HG02840 (cell line): Measurements from ENCODE around the gene HIGD1C.
"Not testable (repeated sequence)": the region's sequence is repeated elsewhere in the genome, so short reads cannot be mapped to it uniquely, and the experiment has no call there.

Experiments
- ATAC-seq: cut with Tn5 transposase; IDR thresholded peaks from one replicate; pipeline ENCODE4 v1.9.1; 2021; ENCODE audit warnings: mild to moderate bottlenecking, moderate library complexity, moderate number of reproducible peaks; ENCODE audit not compliant: unreplicated experiment, low FRiP score

HIGD1C gene

DNA sequence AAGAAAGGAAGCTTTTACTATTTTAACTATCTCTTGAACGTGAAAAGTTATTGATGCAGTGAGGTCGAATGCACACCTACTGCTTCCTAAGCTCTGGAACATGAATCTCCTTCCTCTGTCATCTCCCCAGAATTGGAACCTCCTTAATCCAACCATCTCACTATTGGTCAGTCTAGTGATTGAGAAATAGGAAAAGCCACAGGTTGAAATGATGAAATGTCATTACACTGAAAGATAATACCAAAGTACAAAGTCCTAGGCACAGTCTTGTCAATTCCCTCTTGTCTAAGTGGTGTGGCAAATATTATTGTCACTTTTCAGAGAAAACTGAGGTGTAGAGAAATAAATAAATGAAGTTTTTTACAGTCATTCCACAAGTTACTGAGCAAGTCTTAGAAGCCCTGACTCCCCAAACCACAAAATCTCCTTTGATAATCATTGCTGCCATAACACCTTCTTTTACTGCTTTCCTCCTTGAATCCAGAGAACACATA lies 19.5 kb upstream of the HIGD1C start:
- no peak for ATAC-seq

DNA sequence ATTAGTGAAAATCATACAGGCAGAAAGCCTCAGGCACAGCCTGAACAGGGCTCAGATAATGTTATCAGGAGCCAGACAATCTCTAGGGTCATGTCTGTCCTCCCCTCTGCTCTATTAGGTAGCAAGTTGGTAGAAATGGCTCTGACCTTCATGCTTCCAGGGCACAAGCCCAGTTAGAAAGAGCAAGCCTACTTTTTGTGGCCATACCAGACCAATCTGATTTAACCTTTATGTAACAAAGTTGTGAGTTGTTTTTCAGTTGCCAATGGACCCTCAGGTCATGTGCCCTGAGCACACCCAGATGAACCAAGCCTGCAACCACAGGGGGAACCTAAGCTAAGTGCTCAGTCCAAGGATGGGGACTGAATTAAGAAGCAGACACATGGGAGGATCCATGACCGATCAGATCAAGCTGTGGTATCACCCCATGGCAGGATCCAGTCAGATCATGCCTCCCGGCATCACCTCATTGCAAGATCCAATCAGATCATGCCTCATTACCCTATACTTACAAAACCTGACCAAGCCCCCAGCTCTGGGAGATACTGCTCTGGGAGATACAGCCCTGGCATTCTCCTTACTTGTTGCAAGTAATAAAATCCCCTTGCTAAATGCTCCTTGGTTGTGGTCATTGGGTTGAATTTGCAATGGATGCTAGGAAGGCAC lies 18.8 kb upstream of the HIGD1C start:
- ATAC-seq: no peak

DNA sequence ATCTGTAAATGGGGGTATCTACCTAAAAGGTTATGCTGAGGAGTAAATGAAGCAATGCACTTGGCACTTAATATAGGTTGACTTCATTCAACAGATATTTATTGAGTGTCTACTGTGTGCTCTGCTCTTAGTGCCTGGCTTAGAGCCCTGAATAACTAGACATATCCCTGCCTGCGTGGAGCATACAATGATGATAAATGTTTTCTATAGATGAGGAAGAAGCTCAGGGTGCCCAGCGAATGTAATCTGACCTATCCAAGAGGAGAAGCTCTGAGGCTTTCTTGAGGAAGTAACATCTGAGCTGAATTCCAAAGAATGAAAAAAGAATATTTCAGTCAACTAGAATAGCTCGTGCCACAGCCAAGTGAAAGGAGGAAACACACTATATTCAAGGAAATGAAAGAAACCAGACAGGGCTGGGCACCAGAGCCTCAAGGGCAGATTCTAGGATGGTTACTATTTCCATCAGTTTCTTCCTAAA lies 17.9 kb upstream of the HIGD1C start:
- no peak for ATAC-seq

DNA sequence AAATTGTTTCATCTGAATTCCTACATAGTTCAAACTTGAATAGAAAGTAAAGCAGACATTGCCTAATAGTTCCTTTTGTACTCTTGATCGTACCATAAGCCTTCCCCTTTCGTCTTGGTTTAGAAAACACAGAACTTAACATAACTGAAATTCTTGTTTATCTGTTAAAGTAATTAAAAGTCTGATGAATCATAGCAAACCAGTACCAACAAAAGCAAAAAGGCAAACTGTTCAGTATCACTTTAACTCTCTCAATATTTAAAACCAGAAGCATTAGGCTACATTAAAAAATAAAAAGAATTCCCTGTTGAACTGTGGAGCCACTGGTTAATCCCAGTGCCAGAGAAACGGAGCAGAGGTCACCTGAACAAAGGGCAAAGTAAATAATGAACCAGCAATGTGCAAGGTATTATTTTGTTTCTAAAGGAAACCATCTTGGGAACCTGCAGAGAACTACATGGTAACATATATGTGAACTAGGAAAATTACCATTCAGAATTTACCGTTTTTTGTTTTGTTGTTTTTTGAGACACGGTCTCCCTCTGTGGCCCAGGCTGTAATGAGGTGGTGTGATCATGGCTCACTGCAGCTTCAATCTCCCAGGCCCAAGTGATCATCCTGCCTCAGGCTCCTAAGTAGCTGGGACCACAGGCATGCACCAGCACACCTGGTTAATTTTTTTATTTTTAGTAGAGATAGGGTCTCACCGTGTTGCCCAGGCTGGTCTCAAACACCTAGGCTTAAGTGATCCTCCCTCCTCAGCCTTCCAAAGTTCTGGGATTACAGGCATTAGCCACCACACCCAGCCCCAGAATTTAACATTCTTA lies 17.1 kb upstream of the HIGD1C start:
- no peak for ATAC-seq

DNA sequence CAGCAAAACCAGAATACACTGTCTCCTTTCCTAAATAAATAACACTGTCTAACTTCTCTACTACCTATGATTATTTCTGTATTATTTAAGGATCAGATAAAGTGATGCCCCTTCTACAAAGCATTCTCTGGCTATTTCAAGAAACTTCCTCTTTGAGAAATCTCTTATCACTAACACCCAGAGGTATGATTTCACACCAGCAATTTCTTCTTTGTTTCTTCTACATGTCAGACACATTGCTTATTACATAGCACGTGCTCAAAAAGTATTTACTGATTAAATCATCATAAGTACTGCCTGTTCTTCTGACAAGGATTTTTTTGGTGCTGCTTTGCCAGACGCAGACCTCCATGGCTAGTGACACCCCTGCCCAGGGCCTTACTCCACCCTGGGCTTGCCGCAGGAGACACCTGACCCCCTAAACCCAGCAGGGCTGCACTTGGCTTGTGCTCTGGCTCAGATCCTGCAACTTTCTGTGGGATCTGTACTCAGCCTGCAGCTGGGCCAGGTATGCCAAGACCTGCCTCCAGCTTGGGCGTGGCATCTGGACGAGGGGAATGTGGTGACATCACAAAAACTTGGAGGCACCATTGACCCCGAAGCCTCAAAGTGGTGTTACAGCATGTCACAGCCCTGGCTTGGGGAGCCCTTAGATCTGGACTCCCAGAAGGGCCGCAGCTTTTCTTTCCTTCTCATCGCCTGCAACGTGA lies 15.4 kb upstream of the HIGD1C start:
- no peak for ATAC-seq

DNA sequence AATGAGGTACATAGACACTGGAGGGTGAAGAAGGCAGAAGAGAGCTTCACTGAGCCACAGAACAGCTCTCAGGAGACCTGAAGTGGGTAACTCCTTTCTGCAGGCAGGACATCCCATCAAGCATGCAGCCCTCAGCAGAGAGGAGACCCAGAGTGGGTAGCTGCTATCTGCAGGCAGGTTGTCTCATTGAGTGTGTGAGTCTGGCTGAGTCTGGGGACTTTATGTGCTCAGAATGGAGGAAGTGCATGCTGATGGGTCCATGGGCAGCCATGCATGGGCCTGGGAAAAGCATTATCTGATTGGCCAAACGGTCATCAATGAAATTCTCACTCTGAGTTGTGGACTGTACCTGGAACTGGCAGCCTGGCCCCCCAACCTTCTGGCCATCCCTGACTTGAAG lies 14.7 kb upstream of the HIGD1C start:
- ATAC-seq: no peak

DNA sequence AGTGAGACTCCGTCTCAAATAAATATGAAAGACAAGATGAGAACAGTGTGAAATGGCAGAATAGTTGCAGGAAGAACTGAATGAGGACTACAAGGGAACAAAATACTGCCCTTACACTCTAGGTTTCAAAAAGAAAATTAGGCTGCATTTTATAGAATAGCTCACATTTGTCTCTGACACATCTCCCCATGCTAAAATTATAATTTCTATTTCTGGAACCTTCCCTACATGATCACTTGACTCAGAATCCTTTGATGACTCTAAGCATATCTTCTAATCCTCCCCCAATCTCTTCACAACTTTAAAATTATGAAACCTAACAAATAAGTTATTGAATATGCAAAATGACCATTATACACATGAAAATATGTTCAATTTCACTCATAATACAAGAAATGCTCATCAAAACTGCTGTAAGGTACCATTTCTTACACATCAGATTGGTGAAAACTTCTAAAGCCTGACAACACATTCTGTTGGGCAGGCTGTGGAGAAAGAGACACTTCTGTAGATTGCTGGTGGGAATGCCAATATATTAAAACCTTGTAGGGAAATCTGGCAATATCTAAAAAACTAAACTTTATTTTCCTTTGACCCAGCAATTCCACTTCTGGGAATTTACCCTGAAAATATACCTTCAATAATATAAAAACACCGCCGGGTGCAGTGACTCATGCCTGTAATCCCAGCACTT lies 4.3 kb upstream of the HIGD1C start:
- no peak for ATAC-seq

DNA sequence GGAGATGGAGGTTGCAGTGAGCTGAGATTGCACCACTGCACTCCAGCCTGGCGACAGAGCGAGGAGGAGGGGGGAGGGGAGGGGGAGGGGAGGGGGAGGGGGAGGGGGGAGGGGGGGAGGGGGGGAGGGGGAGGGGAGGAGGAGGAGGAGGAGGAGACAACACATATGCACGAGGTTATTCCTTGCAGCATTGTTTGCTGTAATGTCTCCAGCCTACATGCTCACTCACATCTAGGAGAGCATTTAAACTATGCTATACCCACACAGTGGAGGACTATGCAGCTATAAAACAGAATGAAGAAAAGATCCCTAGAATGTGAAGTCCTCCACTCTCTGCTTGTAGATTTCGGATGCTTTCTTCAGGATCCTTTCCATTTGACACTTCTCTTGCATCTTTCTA lies 3.5 kb upstream of the HIGD1C start:
- no peak for ATAC-seq

DNA sequence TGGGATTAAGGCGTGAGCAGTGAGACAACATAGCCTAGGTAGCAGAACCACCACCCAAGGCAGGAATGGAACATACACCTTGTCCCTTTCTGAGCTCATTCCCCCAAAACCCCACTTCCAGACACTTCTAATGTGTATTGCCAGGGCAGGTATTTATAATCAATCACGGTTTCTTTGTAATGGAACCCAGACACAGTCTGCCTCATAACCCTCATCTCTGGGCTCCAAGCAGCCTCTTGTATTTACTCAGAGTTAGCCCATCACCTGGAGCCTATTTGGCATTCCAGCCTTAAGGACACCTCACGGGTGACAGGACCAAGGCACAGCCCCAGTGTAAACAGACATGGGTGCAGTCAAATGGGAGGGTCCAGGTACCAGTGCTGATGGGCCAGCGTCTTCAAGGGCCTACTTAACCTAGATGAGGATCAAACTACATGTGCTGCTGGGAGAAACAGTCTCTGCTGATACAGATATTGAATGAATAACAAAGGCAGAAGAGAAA lies 2.5 kb upstream of the HIGD1C start:
- ATAC-seq: no peak

DNA sequence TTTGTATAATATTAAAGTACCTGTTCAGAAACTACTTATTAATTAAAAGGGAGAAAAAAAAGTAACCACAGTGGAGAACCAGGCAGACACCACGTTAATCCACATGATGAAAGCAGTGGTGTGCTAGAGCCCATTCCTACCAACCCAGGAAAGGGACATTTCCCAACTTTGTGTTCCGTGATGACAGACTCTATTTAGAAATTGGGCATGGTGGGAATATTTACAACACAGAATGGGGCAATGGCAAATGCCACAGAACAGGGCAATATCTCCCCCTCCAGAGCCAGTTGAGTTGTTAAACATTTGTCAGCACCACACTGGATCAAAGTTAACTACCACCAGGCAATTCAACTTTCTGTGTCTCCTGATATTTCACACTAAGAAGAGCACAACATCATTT lies 1.2 kb upstream of the HIGD1C start:
- ATAC-seq: no peak

DNA sequence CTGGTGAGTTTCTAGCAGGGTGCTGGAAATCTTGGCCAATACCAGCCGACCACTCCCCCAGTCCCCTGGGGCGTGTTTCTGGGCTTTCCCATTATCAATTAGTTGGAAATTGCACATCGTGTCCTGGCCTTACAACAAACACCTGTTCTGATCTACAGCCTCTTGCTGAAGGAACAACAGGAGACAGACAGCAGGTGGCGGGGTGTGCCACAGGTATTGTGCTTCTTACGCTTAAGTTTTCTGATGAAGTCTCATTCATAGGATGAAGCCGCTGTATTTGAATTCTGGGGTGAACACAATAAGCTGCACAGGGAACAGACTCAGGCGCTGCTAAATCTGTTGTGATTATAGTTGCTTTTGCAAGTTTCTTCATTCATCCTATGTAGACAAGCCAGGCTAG lies 703 bp downstream of the HIGD1C start:
- no peak for ATAC-seq

DNA sequence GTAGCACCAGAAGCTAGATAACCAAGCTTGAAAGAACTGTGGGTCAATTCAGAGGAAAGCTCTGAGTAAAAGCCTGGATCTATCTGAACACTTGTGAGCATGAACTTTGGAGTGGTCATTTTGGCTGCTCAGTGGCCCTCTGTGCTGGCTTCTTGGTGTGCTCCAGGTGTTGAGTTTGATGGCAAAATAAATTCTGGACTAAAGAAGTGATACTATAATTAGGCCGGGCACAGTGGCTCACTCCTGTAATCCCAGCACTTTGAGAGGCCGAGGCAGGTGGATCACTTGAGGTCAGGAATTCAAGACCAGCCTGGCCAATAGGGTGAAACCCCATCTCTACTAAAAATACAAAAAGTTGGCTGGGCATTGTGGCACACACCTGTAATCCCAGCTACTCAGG lies 2.4 kb downstream of the HIGD1C start:
- not testable (repeated sequence) for ATAC-seq

DNA sequence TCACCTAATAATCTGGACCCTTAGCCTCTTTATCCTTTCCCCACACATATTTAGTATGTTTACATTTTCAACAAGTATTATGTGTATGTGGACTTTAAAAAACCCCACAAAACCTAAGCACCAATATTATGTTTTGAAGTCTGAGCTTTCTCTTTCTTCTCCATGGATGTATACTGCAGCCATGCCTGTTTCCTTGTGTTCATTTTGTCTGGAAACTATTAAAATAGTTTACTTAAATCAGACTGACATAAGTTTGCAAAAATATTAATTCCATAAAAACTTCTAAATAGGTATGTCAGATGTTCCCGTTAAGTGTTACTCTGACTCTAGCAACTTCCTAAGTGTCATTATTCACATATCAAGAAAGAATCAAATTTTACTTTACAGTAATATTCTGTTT lies 2.9 kb downstream of the HIGD1C start:
- no peak for ATAC-seq

DNA sequence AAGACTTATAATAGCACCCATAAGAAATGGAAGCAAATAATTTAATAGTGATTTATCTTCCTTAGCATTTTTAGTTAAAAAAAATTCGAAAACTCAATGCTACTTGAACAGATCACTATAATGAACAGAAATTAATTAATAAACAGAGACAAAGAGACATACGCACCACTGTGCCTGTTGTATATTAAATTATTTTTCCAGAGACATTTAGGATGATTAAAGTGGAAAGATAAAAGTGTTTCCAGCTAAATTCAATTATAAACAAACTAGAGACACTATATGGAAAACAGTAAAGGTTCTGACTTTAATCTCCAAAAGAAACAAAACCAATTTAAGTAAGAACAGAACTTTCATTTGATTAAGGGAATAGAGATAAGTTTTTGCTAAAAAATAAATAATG lies 3.4 kb downstream of the HIGD1C start:
- ATAC-seq: no peak

DNA sequence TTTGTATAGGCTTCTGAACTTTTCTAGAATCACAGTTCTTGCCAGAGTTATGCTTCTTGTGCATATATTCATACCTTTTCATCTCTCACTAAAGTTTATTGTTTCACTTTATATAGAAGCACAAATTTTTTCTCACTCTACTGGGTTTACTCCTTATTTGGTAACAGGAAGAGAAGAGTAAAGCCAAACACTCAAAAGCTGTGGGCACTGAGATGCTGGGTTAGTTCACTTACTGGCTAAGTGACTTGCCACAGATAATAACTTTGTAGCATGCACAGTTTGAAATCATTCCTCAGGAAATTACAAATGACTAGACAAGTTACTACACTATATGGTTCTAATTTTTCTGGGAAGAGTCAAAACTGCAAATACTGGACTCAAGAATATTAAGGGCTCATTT lies 7.8 kb downstream of the HIGD1C start:
- ATAC-seq: no peak

DNA sequence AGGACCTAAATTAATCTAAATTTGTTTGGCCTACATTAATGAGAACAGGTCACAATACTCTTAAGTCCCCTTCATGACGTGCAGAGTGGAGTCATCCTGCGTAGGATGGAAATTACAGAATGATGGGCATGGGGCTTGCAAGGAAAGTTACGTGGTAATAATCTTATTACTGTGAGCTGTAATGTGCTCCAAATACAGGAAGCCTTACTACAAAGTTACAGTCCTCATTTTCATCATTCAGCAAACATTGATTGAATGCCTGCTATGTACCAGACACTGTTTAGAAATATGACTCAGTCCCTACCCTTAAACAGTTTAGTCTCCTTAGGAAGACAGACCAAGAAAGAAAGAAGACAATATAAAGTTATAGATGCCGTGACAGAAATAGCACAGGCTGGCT lies 9.4 kb downstream of the HIGD1C start:
- ATAC-seq: no peak

DNA sequence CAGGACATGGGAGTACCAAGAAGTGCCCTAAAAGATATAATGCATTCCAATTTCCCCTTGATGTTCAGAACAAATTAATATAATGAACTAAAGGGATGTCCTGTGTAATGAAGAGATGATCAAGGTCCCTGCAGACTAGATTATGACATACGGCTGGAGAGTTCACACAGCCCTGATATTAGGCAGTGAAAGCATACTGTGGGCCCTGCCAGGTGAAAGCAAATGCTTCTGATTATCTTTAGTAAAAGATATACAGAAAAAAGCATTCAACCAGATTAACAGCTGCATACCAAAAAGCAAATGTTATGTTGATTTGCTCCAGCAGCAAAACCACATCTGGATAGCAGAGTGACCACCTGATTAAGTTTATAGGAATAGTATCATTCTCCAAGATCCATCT lies 12.1 kb downstream of the HIGD1C start:
- ATAC-seq: no peak

DNA sequence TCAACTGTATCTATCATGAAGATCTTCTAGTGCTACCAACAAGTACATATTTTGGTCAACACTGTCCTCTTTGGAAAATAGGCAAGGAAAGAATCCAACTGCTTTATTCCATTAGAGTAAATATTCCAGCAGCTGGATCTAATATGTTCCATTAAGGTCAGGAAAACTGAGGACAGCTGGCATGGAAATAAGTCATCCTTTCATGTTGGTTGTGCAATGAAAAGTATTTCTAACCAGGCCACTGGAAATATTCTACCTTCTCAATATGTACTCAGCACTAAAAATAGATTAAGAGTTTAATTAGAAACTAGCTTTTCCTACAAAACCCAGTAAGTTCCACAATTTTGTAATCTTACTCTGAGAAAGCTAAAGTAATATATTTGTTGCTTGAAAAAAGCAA lies 19.6 kb downstream of the HIGD1C start:
- no peak for ATAC-seq

DNA sequence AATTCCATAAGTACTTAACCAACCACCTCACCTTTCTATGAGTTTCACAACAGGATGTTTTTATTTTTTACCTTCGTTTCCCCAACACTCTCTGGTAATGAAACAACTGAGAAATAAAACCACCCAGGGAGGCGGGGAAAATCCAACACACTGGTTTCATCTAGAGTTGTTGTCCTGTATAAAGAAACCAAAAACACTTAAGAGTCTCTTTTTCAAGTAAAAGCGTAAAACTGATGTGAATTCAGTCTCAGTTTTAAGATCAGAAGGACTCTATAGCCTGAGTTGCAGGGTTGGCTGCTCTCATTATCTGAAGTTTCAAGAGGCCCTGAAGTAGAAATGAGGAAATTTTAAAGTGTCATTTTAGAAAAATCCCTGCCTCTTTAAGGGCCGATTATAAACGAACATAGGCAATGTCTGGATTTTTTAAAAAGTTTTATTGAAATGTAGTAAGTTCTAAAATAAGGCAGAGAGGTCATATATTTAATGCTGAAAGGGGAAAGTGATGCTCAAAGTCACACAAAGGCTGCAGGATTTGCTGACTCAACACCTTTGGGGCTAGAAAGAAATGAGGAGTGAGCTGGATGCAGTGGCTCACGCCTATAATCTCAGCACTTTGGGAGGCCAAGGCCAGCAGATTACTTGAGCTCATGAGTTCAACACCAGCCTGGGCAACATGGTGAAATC lies 27.2 kb downstream of the HIGD1C start:
- ATAC-seq: no peak

DNA sequence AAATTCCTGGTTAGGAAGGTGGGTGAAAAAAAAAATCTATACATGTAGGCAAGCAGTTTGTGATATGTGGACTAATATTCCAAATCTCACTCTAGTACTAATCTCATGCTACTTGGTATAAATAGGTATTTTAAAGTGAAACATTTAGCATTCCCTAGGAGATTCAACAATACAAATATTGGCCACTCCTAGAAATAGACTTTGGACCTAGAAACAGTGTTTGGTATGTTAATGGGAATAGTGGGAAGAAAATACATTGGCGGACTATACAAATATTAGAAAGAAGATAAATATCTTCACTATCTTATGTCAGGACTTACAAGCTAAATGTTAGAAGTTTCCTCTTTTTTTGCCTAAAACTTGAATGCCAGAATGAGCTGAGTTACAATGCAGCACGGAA lies 28.2 kb downstream of the HIGD1C start:
- ATAC-seq: no peak
